IMR-90 (cell line): ENCODE results near the gene HDHD5. TPM values are rescaled to one million over a fixed set of nuclear protein-coding genes. Genes with fewer than 3 reads are reported as not detected.

Source experiments
- ATAC-seq: fragments of 200-7000 bp; cut with Tn5 transposase; 2 replicates; pipeline ENCODE4 v1.9.1; 2020; ENCODE audit warnings: low read depth, mild to moderate bottlenecking, moderate library complexity
- BruUV-seq: library from RNA; stranded (reverse); fragments of 400-500 nt; replicated peaks from 2 replicates; lab custom pipeline; 2021; lab: Mats Ljungman, UMichigan
- CTCF ChIA-PET: fragments of 300-600 bp; formaldehyde crosslinking; extraction: SDS; loops from one replicate; lab custom pipeline; 2021; ENCODE audit warnings: antibody characterized with exemption; lab: Yijun Ruan, JAX
- POLR2A ChIA-PET: fragments of 300-600 bp; sonication (Branson Sonifier 250); formaldehyde crosslinking; loops from one replicate; lab custom pipeline; 2022; ENCODE audit warnings: antibody characterized with exemption; ENCODE audit not compliant: unreplicated experiment; lab: Charles Lee
- DNase-seq: peaks from one replicate; pipeline ENCODE4 v3.0.0; 2013
- H2AFZ ChIP-seq: replicated peaks from 2 replicates; pipeline ENCODE3; 2013; ENCODE audit warnings: low read length, mild to moderate bottlenecking; ENCODE audit not compliant: poor library complexity
- H2AK5ac ChIP-seq: 2 replicates; pipeline ENCODE4 v1.6.1; 2013; ENCODE audit warnings: low read depth, low read length, inconsistent platforms
- H2AK9ac ChIP-seq: replicated peaks from 2 replicates; pipeline ENCODE3; 2013; ENCODE audit warnings: mild to moderate bottlenecking, low read depth, low read length, moderate library complexity; ENCODE audit not compliant: poor library complexity
- H2BK120ac ChIP-seq: 2 replicates; pipeline ENCODE4 v1.6.1; 2013; ENCODE audit warnings: low read depth, low read length, inconsistent platforms
- H2BK15ac ChIP-seq: 3 replicates; pipeline ENCODE4 v1.6.1; 2013; ENCODE audit warnings: low read depth, low read length, inconsistent platforms
- H2BK20ac ChIP-seq: 2 replicates; pipeline ENCODE4 v1.6.1; 2013; ENCODE audit warnings: low read depth, mild to moderate bottlenecking, inconsistent platforms, low read length, moderate library complexity
- H2BK5ac ChIP-seq: 2 replicates; pipeline ENCODE4 v1.6.1; 2013; ENCODE audit warnings: mild to moderate bottlenecking, low read depth, low read length, inconsistent platforms; ENCODE audit not compliant: poor library complexity, severe bottlenecking
- H3K14ac ChIP-seq: replicated peaks from 2 replicates; pipeline ENCODE4 v1.6.1; 2013; ENCODE audit warnings: low read depth, low read length, inconsistent platforms
- H3K18ac ChIP-seq: 2 replicates; pipeline ENCODE4 v1.6.1; 2013; ENCODE audit warnings: low read depth, low read length, control low read depth
- H3K23ac ChIP-seq: 2 replicates; pipeline ENCODE4 v1.6.1; 2013; ENCODE audit warnings: low read depth, low read length, inconsistent platforms
- H3K27ac ChIP-seq: 2 replicates; pipeline ENCODE4 v1.5.1; 2013; ENCODE audit warnings: mild to moderate bottlenecking, control low read depth, low read length; ENCODE audit not compliant: insufficient read depth
- H3K27me3 ChIP-seq: 2 replicates; pipeline ENCODE4 v1.6.1; 2013; ENCODE audit warnings: low read length; ENCODE audit not compliant: control insufficient read depth, insufficient read depth
- H3K36me3 ChIP-seq: 2 replicates; pipeline ENCODE4 v1.6.1; 2013; ENCODE audit warnings: low read length, mixed read lengths; ENCODE audit not compliant: control insufficient read depth, insufficient read depth
- H3K4ac ChIP-seq: 2 replicates; pipeline ENCODE4 v1.6.1; 2013; ENCODE audit warnings: low read depth, low read length, inconsistent platforms
- H3K4me1 ChIP-seq: 2 replicates; pipeline ENCODE4 v1.6.1; 2013; ENCODE audit warnings: low read length, mixed read lengths; ENCODE audit not compliant: control insufficient read depth, insufficient read depth
- H3K4me2 ChIP-seq: 2 replicates; pipeline ENCODE4 v1.6.1; 2013; ENCODE audit warnings: low read depth, mild to moderate bottlenecking, control low read depth, low read length, moderate library complexity
- H3K4me3 ChIP-seq: 2 replicates; pipeline ENCODE4 v1.5.1; 2013; ENCODE audit warnings: low read depth, mild to moderate bottlenecking, control low read depth, low read length, moderate library complexity; ENCODE audit not compliant: insufficient read depth
- H3K56ac ChIP-seq: 2 replicates; pipeline ENCODE4 v1.6.1; 2013; ENCODE audit warnings: low read length, inconsistent platforms; ENCODE audit not compliant: insufficient read depth; ENCODE audit errors: extremely low read depth
- H3K79me1 ChIP-seq, 2 experiments: 2 replicates each; pipeline ENCODE4 v1.6.1; 2013; ENCODE audit warnings: low read length in 2 of 2, inconsistent platforms in 1 of 2, low read depth in 1 of 2
- H3K9ac ChIP-seq: 2 replicates; pipeline ENCODE4 v1.6.1; 2013; ENCODE audit warnings: low read depth, low read length, control low read depth
- H3K9me1 ChIP-seq: 2 replicates; pipeline ENCODE4 v1.6.1; 2013; ENCODE audit warnings: low read length, inconsistent platforms; ENCODE audit not compliant: insufficient read depth
- H3K9me3 ChIP-seq: 2 replicates; pipeline ENCODE4 v1.6.1; 2013; ENCODE audit warnings: low read length; ENCODE audit not compliant: control insufficient read depth, insufficient read depth
- H4K20me1 ChIP-seq: 2 replicates; pipeline ENCODE4 v1.6.1; 2013; ENCODE audit warnings: low read length, inconsistent platforms; ENCODE audit not compliant: insufficient read depth
- H4K5ac ChIP-seq: 2 replicates; pipeline ENCODE4 v1.6.1; 2013; ENCODE audit warnings: mild to moderate bottlenecking, low read depth, low read length, control low read depth
- H4K8ac ChIP-seq, 2 experiments: 2 replicates each; pipeline ENCODE4 v1.6.1; 2013; ENCODE audit warnings: low read depth in 2 of 2, low read length in 2 of 2, control low read depth in 1 of 2, inconsistent platforms in 1 of 2
- H4K91ac ChIP-seq: 2 replicates; pipeline ENCODE4 v1.6.1; 2013; ENCODE audit warnings: low read depth, low read length, inconsistent platforms; ENCODE audit not compliant: insufficient read depth
- BHLHE40 ChIP-seq: fragments of 150-350 bp; IDR thresholded peaks from 2 replicates; pipeline ENCODE4 v1.6.1; 2016; ENCODE audit warnings: mild to moderate bottlenecking, low read depth, low read length
- MAZ ChIP-seq: IDR thresholded peaks from 2 replicates; pipeline ENCODE4 v1.6.1; 2012; ENCODE audit warnings: low read depth, mild to moderate bottlenecking, low read length, improper control_type of control experiment, moderate library complexity, borderline replicate concordance
- RAD21 ChIP-seq: IDR thresholded peaks from 2 replicates; pipeline ENCODE4 v1.6.1; 2012; ENCODE audit warnings: low read length, improper control_type of control experiment
- RCOR1 ChIP-seq: IDR thresholded peaks from 2 replicates; pipeline ENCODE4 v1.6.1; 2012; ENCODE audit warnings: mild to moderate bottlenecking, low read length, improper control_type of control experiment; ENCODE audit not compliant: insufficient replicate concordance
- RFX5 ChIP-seq: IDR thresholded peaks from 2 replicates; pipeline ENCODE4 v1.8.0; 2012; ENCODE audit warnings: low read depth, mild to moderate bottlenecking, low read length, moderate library complexity
- WGBS, 2 experiments: methylation state at CpG; one replicate each; pipeline versions ENCODE4 v1.1.5 to v1.1.7; 2013; ENCODE audit warnings: missing lambda C conversion rate in 2 of 2; ENCODE audit not compliant: insufficient read length in 1 of 2; ENCODE audit errors: extremely low coverage in 2 of 2; 5-methylcytosine and 5-hydroxymethylcytosine counted together
- dilution Hi-C: fragments of 300-500 bp; cut with HindIII; formaldehyde crosslinking; loops from one replicate; pipeline ENCODE4 v1.14.3; 2018; ENCODE audit warnings: low sequenced_read_pairs; ENCODE audit not compliant: unreplicated experiment
- in situ Hi-C: fragments of 300-500 bp; cut with MboI; formaldehyde crosslinking; loops from 3 replicates; pipeline ENCODE4 v1.14.3; 2019; ENCODE audit warnings: low sequenced_read_pairs, inconsistent platforms, mixed read lengths
- intact Hi-C: fragments of 100-400 bp; cut with micrococcal nuclease; formaldehyde crosslinking; loops from 2 replicates; pipeline ENCODE4 v1.10.0; 2022
- polyA plus RNA-seq, 3 experiments: library from polyadenylated mRNA; depleted of rRNA; stranded (reverse); fragments of >200 nt; gene quantifications; 2 replicates each; pipeline ENCODE4 v1.2.3, GENCODE V29; 2012; ENCODE audit warnings: low replicate concordance in 1 of 3
- total RNA-seq: library from RNA; depleted of rRNA; stranded (reverse); fragments of >200 nt; gene quantifications from 2 replicates; pipeline ENCODE4 v1.2.3, GENCODE V29; 2012
- TF ChIP-seq, protein P1 (sequence below): conservative IDR thresholded peaks from 2 replicates; pipeline ENCODE4 v1.5.1; 2012; ENCODE audit warnings: mild to moderate bottlenecking, low read depth, low read length, improper control_type of control experiment

HDHD5 gene
- total and polyA plus RNA-seq, 2 of the 4 experiments (the other 2 are of a cell fraction), result 31.9 to 37.5 TPM

- POLR2A ChIA-PET, result no interaction called here
- no peak overlapping the region for H2AK9ac ChIP-seq
- H3K9me1 ChIP-seq, result no peaks in the 10 kb centered on the region
- DNase-seq, result no peak
- no peak overlapping the region for H3K4me3 ChIP-seq
- no peak overlapping the region for H4K5ac ChIP-seq
- no peak overlapping the region for H2BK20ac ChIP-seq
- no peak overlapping the region for H4K91ac ChIP-seq
- H3K27ac ChIP-seq, result no peak overlapping the region
- H4K20me1 ChIP-seq, result no peaks in the 10 kb centered on the region
- no TSS peak for BruUV-seq
- no peak overlapping the region for H2BK15ac ChIP-seq
- no peak overlapping the region for H3K9ac ChIP-seq
- H3K18ac ChIP-seq, result no peak overlapping the region
- no peak overlapping the region for H2AK5ac ChIP-seq
- no peaks in the 10 kb centered on the region for H3K9me3 ChIP-seq
- intact Hi-C loops, result no loop called here
- H2BK5ac ChIP-seq, result no peak overlapping the region
- ATAC-seq, result no peak
- no peaks in the 10 kb centered on the region for H3K27me3 ChIP-seq
- TF ChIP-seq, protein P1, sequence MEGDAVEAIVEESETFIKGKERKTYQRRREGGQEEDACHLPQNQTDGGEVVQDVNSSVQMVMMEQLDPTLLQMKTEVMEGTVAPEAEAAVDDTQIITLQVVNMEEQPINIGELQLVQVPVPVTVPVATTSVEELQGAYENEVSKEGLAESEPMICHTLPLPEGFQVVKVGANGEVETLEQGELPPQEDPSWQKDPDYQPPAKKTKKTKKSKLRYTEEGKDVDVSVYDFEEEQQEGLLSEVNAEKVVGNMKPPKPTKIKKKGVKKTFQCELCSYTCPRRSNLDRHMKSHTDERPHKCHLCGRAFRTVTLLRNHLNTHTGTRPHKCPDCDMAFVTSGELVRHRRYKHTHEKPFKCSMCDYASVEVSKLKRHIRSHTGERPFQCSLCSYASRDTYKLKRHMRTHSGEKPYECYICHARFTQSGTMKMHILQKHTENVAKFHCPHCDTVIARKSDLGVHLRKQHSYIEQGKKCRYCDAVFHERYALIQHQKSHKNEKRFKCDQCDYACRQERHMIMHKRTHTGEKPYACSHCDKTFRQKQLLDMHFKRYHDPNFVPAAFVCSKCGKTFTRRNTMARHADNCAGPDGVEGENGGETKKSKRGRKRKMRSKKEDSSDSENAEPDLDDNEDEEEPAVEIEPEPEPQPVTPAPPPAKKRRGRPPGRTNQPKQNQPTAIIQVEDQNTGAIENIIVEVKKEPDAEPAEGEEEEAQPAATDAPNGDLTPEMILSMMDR, result no peak
- no peak for TF ChIP-seq RCOR1
- no peak for TF ChIP-seq RAD21
- TF ChIP-seq RFX5, result no peak
- no peak for TF ChIP-seq MAZ
- no peak for TF ChIP-seq BHLHE40
- no peak overlapping the region for H3K14ac ChIP-seq
- H3K79me1 ChIP-seq, result no peaks in the 10 kb centered on the region
- no peaks in the 10 kb centered on the region for H3K4me1 ChIP-seq
- H3K4me2 ChIP-seq, result no peak overlapping the region
- H4K8ac ChIP-seq, result no peak overlapping the region
- H3K4ac ChIP-seq, result no peak overlapping the region
- WGBS, 2 experiments, result 91% methylated on average over 13 of the region's 16 CpGs; no CpG with 5 or more reads in 1 of the 2 experiments
- no peak overlapping the region for H3K56ac ChIP-seq
- H3K36me3 ChIP-seq, result peaks cover 38% of the 10 kb centered on the region
- no peak overlapping the region for H3K23ac ChIP-seq
- H2AFZ ChIP-seq, result no peak overlapping the region
- CTCF ChIA-PET, result no interaction called here
- no peak overlapping the region for H2BK120ac ChIP-seq
- in situ Hi-C loops, result no loop called here
- dilution Hi-C loops, result no loop called here
Measured at GRCh38 chr22:17109976-17110375, 49.1 kb downstream of the HDHD5 start.
